ENCODE measurements around the gene LCORL. TPM values are rescaled to one million over a fixed set of nuclear protein-coding genes. Genes with fewer than 3 reads are reported as not detected.

Gene LCORL
- total and polyA plus RNA-seq, 2 of the 4 experiments (the other 2 are of a cell fraction): 2.1 to 5.0 TPM

- BruUV-seq (replicated peaks): no TSS peak
- Histone ChIP-seq H2BK20ac (ENCODE audit: low read depth, low read length) (no peak overlapping the region), H3K4me1 (ENCODE audit: control insufficient read depth, insufficient read depth, low read length) (no peaks in the 10 kb centered on the region), H3K36me3 (ENCODE audit: control insufficient read depth, insufficient read depth, low read length) (peaks cover 6% of the 10 kb centered on the region), H2BK5ac (ENCODE audit: low read depth, low read length, poor library complexity, severe bottlenecking) (no peak overlapping the region), H3K23ac (ENCODE audit: low read depth, low read length) (no peak overlapping the region), H4K8ac (ENCODE audit: low read depth in 2 of 2, low read length in 2 of 2) (no peak overlapping the region), H4K20me1 (ENCODE audit: insufficient read depth, low read length) (no peaks in the 10 kb centered on the region), H4K91ac (ENCODE audit: insufficient read depth, low read depth, low read length) (no peak overlapping the region), H3K4me3 (ENCODE audit: insufficient read depth, low read depth, low read length) (no peak overlapping the region), H3K14ac (replicated peaks; ENCODE audit: low read depth, low read length) (no peak overlapping the region), H3K56ac (ENCODE audit: extremely low read depth, insufficient read depth, low read length) (no peak overlapping the region), H3K4ac (ENCODE audit: low read depth, low read length) (no peak overlapping the region), H3K4me2 (ENCODE audit: low read depth, low read length) (no peak overlapping the region), H3K9me1 (ENCODE audit: insufficient read depth, low read length) (no peaks in the 10 kb centered on the region), H2AK9ac (replicated peaks; ENCODE audit: low read depth, low read length, poor library complexity) (no peak overlapping the region), H3K9ac (ENCODE audit: low read depth, low read length) (no peak overlapping the region), H2AK5ac (ENCODE audit: low read depth, low read length) (no peak overlapping the region), H4K5ac (ENCODE audit: low read depth, low read length) (no peak overlapping the region), H2BK15ac (ENCODE audit: low read depth, low read length) (no peak overlapping the region), H3K18ac (ENCODE audit: low read depth, low read length) (no peak overlapping the region), H3K9me3 (ENCODE audit: control insufficient read depth, insufficient read depth, low read length) (no peaks in the 10 kb centered on the region), H3K27me3 (ENCODE audit: control insufficient read depth, insufficient read depth, low read length) (no peaks in the 10 kb centered on the region), H2BK120ac (ENCODE audit: low read depth, low read length) (no peak overlapping the region), H2AFZ (replicated peaks; ENCODE audit: low read length, poor library complexity) (no peak overlapping the region), H3K79me1 (ENCODE audit: low read depth in 1 of 2, low read length in 2 of 2) (peaks cover 2 to 3% of the 10 kb centered on the region in 2 experiments; a peak in 2 of 4 replicates), H3K27ac (ENCODE audit: insufficient read depth, low read length) (no peak overlapping the region)
- ATAC-seq (ENCODE audit: low read depth) (no peak), DNase-seq (no peak)
- in situ Hi-C loops (cut with MboI; ENCODE audit: low sequenced_read_pairs): no loop called here
- TF ChIP-seq MAFK (IDR thresholded peaks at IDR 0.05; ENCODE audit: low read depth, low read length) (no peak), SMC3 (IDR thresholded peaks at IDR 0.05; ENCODE audit: low read depth, low read length) (no peak), FOS (IDR thresholded peaks at IDR 0.05; ENCODE audit: low read depth, low read length) (no peak), RAD21 (IDR thresholded peaks at IDR 0.05; ENCODE audit: low read length) (no peak), NFE2L2 (IDR thresholded peaks at IDR 0.05; ENCODE audit: low read depth, low read length) (no peak), ELK1 (IDR thresholded peaks at IDR 0.05; ENCODE audit: borderline replicate concordance, low read depth, low read length) (no peak), MAZ (IDR thresholded peaks at IDR 0.05; ENCODE audit: borderline replicate concordance, low read depth, low read length) (no peak), BHLHE40 (IDR thresholded peaks at IDR 0.05; ENCODE audit: low read depth, low read length) (no peak), CHD1 (IDR thresholded peaks at IDR 0.05; ENCODE audit: low read depth, low read length) (no peak), MXI1 (IDR thresholded peaks at IDR 0.05; ENCODE audit: borderline replicate concordance, low read depth, low read length) (no peak), USF2 (IDR thresholded peaks at IDR 0.05; ENCODE audit: low read depth, low read length) (no peak)
- ChIA-PET POLR2A (ENCODE audit: unreplicated experiment) (no interaction called here), CTCF (no interaction called here)
- intact Hi-C loops (cut with micrococcal nuclease): no loop called here
- WGBS, 2 experiments (ENCODE audit: extremely low coverage in 2 of 2, insufficient read length in 1 of 2): 100% methylated on average over 1 of the region's 1 CpG; no CpG with 5 or more reads in 1 of the 2 experiments
- dilution Hi-C loops (cut with HindIII; ENCODE audit: low sequenced_read_pairs, unreplicated experiment): no loop called here
Observed at GRCh38 chr4:17797808-17798207, 223.7 kb downstream of the LCORL start.
